Activated CD8-positive, alpha-beta memory T cell treated with anti-CD3 and anti-CD28 coated beads, Interleukin-2, amount 50 U/mL, for 48 hours (primary cell): ENCODE data around the gene ELK3.

Experiments used
- DNase-seq: peaks from one replicate; pipeline ENCODE4 v3.0.0-alpha.2; 2020

Gene ELK3

GRCh38 chr12:96237465-96238077 lies 43.4 kb downstream of the ELK3 start:
- peak; percentile 70 for DNase-seq

GRCh38 chr12:96238336-96239047 lies 44.3 kb downstream of the ELK3 start:
- no peak for DNase-seq

GRCh38 chr12:96239711-96240635 lies 45.8 kb downstream of the ELK3 start:
- no peak for DNase-seq

GRCh38 chr12:96240656-96241055 lies 46.5 kb downstream of the ELK3 start:
- no peak for DNase-seq

- DNase-seq, result no peak
These were observed 47.3 kb downstream of the ELK3 start for GRCh38 chr12:96241431-96241830.

GRCh38 chr12:96241846-96242256 lies 47.7 kb downstream of the ELK3 start:
- no peak for DNase-seq

GRCh38 chr12:96242597-96242996 lies 48.4 kb downstream of the ELK3 start:
- peak; percentile 34 for DNase-seq

- DNase-seq, result peak; percentile 18
These were observed 50.7 kb downstream of the ELK3 start for GRCh38 chr12:96244826-96245225.

- DNase-seq, result peak; percentile 32
These were observed 52.8 kb downstream of the ELK3 start for GRCh38 chr12:96246926-96247505.

- peak; percentile 47 for DNase-seq
These were observed 53.4 kb downstream of the ELK3 start for GRCh38 chr12:96247563-96247962.

GRCh38 chr12:96248136-96248931 lies 54.2 kb downstream of the ELK3 start:
- peak; percentile 49 for DNase-seq

- DNase-seq, result no peak
These were observed 55.3 kb downstream of the ELK3 start for GRCh38 chr12:96249196-96250118.

GRCh38 chr12:96250119-96250685 lies 56.0 kb downstream of the ELK3 start:
- DNase-seq, result no peak

GRCh38 chr12:96255077-96255476 lies 60.9 kb downstream of the ELK3 start:
- DNase-seq, result no peak

GRCh38 chr12:96256672-96257361 lies 62.6 kb downstream of the ELK3 start:
- DNase-seq, result no peak

- DNase-seq, result no peak
These were observed 63.5 kb downstream of the ELK3 start for GRCh38 chr12:96257550-96258103.

- DNase-seq, result no peak
These were observed 64.2 kb downstream of the ELK3 start for GRCh38 chr12:96258104-96258961.

- DNase-seq, result no peak
These were observed 66.1 kb downstream of the ELK3 start for GRCh38 chr12:96260231-96260630.

- no peak for DNase-seq
These were observed 66.5 kb downstream of the ELK3 start for GRCh38 chr12:96260644-96261043.
